GM18909 (cell line): Measurements from ENCODE around the gene SYNM.

Experiments used
- ATAC-seq: cut with Tn5 transposase; IDR thresholded peaks from one replicate; pipeline ENCODE4 v1.9.1; 2021; ENCODE audit warnings: mild to moderate bottlenecking; ENCODE audit not compliant: unreplicated experiment, poor library complexity

Gene SYNM

DNA sequence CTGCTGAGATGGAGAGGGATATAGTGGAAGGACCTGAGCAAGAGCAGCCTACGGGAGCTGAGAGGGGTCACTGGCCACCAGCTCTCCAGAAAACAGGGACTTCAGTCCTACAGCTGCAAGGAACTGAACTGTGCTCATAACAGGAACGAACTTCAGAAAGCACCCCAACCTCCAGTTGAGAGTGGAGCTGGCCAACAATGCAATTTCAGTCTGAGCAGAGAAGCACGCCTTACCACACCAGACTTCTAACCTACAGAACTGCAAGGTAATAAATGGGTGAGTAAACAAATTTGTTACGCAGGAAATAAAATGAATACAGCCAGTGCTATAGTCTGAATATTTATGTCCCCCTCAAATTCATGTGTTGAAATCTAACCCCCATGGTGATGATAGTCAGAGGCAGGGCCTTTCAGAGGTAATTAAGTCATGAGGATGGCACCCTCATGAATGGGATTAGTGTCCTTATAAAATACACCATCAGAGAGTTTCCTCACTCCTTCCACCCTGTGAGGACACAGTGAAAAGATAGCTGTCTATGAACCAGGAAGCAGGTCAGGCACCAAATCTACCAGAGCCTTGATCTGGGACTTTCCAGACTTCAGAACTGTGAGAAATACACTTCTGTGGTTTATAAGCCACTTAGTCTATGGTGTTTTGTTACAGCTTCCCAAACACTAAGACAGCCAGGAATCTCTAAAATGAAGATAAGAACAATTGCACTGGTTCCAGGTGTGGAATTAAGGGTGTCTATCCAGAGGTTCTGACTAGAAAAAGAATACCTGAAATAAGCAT, 58.6 kb downstream of the SYNM start:
- no peak for ATAC-seq

DNA sequence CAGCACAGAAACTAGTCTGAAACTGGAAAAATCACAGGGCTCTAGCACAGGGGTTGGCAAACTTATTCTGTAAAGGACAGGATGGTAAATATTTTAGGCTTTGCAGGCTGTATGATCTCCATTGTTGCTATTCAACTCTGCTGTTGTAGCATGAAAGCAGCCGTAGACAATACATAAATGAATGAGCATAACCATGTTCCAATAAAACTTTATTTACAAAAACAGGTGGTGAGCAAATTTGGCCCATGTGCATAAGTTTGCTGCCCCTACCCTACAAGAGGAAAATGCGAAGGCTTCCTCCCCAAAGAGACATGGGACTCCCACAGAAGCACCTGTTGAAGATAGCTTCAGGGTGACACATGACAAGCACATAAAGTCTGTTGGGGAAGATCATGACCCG, 59.2 kb downstream of the SYNM start:
- ATAC-seq = no peak

DNA sequence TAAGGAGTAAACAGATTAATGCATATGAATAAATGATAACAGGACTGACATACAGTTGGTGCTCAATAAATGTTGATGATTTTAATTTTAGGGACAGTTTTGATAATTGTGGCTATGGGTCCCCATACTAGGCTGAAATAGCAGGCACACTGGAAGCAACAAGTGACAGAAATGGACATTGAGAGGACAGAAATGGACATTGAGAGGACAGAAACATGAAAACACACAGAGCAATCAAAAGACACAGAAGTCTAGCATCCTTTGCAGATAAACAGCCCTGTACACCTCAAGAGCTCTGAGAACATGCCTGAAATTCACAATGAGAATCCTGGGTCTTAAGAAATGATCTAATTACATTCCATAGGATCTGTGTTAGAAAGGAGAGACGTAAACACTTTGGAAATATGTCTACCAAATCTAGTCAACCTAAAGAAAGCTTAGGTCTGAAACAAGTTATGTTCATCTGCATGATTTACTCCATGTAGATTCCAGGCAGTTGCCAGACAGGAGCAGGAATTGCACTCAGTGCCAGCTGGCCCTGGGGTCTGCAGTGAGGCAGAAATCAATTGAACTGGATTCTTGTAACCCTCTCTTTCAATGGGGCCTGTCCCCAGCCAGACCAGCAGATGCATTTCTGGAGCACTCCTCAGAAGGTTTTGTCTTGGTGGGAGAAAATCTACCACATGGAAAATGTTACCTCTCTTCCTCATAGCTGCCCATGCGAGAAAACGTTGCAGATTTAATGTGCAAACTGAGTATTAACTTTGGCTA, 60.3 kb downstream of the SYNM start:
- ATAC-seq = no peak

DNA sequence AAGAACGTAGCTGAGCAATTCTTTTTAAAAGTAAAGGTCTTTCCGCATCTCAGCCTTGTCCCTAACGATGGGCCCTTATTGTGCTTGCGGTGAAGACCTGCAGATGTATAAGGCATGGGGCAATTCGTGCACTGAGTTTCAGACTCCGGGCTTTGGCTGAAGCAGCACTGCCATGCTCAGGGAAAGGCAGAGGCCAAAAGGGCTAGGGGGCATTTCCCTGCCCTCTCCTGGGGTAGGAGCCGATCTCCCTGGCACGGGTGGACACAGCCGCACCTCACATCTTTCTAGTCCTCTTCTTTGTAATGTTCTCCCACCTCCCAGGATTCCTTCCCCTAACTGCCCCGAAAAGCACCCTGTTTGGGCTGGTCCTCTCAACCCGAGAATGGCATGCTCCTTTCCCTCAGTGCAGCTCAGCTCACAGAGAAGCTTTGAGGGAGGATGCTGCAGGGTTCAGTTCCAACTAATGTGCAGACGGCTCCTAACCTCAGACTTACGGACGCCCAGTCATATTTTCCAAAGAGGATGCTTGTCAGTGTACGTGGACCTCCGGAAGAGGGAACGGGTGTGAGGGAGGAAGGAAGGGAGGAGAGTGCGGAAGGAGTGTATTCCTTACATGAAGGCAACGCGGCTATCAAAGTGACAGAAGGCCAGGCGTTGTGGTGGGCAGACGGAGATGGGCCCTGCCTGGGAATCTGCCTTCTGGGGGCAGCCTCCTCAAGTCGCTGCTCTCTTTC, 61.2 kb downstream of the SYNM start:
- ATAC-seq = no peak

DNA sequence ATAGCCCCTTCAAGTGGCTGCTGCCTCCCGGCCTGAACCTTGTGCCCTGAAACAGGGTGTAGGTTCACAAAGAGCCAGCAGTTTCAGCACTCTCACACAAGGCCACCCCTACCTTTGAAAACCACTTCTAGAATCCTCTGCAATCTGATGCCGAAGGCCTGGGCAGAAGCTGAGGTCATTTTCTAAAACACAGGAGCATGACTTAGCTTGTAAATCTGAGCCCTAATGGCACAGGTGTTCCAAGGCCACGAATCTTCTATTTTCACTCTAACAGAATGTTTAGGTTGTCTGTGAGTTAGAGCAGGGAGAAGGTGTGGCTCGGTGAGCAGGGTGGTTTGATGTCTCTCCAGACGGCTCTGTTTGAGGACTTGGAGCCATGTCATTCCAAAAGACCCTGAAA, 62.3 kb downstream of the SYNM start:
- no peak for ATAC-seq

DNA sequence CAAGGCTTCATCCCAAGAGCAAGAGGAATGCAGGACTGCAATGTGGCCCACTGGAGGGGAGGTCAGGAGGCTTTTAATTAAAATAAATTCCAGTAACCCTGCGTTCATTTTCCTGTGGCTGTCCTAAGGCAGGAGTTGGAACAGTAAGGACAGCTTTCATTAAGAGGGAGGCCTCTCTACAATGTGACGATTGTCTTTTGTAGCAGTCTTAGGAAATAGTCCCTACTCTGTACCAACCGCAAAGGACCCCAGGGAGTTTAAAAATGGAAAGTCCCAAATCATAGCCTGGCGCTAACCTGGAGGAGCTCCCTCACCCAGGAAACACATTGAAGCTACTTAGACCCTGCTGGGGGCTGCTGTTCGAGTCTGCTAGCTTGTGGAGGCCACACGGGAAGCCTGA, 62.8 kb downstream of the SYNM start:
- ATAC-seq = peak; percentile 61

DNA sequence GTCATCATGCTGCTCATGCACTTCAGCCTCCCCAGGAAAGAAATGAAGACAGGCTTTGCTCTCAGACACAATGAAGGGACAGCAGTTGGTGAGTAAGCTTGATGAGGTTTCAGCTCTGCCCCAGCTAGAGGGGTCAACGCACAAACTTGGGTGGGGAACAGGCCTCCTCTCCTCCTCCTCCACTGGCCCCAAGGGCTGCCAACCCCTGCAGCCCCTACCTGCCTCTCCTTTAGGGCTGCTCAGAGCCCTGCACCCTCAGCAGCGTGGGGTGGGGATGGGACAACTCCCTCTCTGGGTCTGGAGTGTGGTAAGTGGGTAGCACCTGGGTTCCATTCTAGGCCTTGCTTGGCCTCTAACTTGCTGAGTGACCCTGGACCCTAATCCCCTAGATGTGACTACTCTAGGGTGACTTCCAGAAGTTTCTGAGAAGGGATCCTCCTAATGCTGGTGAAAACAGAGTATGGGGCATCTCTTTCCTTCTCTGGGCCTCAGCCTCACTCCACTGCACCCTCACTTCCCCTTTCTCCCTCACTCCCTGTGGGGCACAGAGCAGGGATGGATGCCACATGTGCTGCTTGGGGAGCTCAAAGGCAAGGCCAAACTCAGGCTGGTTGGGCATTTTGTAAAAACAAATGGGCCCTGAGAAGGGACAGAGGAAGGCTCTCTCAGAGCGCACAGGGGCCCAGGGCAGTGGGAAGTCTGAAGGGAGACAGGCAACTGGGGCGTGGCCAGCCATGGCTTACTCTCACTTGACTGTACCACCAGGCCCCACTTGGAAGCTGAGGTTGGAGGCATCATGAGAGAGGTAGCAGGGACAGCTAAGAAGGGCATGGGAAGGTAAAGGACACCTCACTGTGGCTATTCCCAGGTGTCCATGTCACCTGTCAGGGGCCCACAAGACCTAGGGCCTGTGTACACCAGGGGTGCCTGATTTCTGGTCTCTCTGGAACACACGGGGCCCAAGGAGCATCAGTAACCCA, 64.0 kb downstream of the SYNM start:
- ATAC-seq = no peak

DNA sequence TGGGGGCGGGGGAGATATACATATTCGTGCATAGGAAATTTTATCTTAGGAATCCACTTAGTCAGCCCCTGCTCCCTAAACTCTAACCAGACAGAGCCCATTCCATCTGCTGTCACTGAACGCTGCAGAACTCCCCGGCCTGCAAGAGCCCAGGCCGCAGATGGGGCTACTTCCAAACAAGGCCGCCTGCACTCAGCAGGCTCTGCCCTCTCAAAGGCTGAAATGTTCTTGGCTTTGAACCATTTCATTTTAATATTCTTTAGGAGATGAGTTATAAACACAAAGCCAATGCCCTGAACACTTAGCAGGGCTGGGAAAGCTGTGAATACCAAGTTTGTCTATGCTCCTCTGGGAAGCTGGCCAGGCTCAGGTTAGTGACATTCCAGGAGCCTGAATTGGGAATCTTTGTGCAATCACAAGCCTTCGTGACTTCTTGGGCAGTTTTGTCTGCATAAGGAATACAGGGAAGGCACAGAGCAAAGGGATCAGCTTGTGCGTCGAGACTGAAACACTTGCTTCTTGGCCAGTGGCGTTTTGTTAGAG, 65.0 kb downstream of the SYNM start:
- ATAC-seq = no peak

DNA sequence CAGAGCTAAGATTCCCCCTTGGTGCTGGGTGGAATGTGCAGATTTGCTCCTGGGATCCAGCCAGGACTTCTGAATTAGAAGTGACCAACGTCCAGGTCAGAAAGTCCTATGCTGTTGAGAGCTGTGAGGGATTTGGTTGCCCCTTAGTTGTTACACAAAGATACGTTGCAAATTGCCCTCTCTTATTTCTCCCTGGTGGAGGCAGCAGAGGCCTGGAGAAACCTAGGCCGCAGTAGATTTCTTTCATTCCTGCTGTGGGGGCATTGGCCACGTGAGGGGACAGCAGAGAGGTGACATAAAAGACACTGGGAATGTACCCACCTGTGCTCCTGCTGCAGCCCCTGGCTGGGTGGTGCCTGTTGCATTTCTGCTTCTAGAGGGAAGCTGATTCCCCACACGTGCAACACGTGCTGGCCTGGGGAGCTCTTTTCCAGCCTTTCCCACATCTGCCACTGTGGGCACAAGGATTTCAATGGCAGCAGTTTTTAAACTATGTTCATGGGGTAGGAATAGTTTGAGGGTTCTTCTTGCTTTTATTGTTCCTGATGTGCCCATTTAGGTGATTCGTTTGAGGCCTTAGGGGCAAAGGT, 65.7 kb downstream of the SYNM start:
- ATAC-seq = no peak

DNA sequence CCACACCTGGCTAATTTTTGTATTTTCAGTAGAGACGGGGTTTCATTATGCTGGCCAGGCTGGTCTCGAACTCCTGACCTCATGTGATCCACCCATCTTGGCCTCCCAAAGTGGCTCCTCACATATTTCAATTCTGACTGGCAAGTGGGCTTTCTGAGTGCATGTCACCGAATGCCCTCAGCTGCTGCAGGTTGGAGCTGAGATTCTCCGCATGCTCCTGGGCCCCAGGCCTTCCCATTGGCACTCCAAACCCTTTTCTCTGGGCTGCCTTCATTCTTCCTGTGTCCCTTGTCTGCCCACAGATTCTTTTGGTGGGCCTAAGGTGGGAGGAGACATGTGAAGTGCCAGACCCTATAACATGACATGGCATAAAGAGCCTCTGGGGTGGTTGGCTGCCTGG, 67.3 kb downstream of the SYNM start:
- no peak for ATAC-seq

DNA sequence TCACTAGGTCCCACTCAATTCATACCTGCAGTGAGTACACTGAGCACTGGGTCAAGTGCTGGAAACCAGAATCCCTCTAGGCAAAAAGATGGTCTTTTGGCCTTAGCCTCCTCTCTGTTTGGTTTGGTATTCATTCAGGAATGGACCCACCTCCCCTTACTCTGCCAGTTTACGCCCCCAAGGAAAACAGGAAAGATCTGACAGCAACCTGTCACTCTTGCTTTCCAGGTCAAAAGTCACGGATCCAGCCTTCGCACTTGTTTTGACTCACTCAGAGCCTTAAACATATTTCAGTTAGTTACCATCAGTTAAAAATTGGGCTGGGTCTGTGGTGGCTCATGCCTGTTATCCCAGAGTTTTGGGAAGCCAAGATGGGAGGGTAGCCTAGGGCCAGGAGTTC, 68.1 kb downstream of the SYNM start:
- ATAC-seq = no peak

DNA sequence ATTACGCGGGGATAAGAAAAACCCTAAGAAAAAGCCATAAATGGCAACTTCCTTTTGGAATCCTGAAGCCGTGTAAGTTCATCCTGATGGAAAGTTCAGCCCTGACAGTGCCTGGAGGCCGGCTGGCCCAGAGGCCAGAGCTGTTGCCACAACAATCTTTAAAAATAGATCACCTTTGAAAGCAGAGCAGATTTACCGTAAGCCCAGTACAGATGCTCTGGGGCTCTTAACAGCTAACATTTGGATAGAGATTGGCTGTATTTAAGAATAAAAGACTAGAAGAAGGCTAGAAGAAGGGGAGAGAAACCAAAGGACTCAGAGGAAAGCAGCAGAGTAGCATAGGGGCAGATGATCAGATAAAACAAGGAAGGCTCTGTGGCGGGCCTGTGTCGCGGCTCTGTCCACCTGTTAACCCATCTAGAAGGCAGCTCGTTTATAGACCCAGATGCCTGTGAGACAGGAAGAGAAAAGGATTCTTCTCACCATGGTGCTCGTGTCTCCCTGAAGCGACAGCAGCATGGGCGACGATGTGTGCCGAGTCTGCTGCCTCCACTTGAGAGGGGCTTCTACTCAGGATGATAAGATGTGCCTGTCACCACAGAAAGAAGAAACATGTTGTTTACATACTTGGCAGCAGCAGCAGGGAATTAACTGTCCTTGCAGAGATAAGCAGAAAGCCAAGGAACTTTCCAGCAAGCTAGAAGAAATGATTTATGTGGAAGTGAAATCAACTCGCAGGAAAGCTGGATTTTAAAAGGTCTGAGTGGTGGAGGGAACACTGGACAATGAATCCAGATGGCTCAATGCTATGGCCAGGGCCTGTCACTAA, 69.9 kb downstream of the SYNM start:
- ATAC-seq = no peak

DNA sequence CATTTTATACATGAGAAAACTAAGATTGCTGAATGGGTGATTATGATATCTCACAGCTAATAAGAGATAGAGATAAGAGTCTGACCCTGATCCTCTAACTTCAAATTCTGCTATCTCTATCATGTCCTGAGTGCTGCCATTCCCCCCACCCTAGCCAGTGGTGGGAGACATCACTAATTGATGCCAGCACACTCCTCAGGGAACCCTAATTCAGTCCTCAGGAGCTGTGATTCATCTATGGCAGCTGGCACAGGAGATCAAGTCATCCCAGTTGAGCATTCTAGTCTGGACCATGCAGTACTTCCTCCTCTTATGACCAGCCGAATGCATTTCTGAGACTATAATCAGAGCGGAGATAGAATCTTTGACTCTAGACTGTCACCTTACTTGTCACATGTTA, 71.9 kb downstream of the SYNM start:
- ATAC-seq = no peak

DNA sequence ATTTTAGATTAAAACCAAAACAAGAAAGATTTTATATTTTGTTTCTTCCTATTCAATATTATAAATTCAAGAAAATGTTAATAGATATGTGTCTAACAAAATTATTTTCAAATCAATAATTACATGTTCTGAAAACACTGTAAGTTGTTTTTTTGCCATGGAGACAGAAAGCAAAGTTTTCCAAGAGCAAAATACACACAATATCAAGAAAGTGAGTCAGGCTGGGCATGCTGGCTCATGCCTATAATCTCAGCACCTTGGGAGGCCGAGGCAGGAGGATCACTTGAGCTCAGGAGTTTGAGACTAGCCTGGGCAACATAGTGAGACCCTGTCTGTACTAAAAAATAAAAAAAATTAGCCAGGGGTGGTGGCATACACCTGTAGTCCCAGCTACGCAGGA, 72.8 kb downstream of the SYNM start:
- ATAC-seq = no peak

DNA sequence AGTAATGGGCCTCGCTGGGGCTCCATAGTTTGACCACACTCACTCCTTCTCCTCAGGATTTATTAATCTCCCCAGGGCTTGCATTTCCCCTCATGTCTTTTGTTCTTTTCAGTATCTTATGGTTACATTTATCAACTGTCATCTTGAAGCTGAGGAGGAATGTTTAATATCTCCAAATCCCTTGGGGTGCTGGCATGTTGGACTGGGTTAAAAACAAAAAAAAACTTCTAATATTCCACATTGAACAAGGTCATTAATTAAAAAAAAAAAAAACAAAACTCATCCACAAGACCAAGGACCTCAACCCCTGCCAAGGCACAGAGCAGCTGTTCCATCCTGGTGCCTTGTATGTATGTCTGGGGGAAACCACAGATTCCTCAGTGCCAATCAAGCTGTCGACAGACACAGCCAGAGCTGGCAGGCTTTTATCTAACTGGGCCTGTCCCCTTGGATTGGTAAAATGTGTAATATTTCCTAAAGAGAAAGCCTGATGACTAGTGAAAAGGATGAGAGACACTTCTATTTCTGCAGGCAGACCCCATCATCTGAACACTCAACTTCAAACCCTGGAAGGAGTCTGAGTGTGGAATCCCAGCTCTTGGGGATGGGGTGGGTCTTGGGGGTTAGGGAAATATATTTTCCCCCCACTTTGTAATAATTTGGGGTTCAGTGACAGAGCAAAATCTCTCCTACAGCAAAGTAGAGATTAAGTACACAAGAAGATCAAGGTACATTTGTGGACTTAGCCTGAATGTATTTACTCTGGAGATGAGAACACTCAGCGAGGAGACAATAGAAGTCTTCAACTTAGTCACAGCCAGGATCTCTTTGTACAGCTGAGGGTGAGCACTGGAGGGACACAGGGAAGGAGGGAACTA, 75.4 kb downstream of the SYNM start:
- no peak for ATAC-seq

DNA sequence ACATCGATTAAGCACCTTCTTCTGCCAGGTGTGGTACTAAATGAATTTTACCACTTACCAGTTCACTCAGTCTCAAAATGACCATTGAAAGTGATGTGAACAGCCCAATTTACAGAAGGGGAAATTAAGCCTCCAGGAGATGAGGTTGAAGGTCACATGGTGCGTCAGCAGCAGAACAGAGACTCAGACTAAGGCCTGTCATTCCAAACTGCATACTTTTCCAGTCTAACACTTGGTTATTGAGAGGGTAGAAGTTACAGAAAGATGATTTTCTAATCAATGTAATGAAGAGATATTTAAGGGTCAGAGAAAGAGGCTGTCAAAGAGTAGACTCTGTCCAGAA, 76.1 kb downstream of the SYNM start:
- no peak for ATAC-seq

DNA sequence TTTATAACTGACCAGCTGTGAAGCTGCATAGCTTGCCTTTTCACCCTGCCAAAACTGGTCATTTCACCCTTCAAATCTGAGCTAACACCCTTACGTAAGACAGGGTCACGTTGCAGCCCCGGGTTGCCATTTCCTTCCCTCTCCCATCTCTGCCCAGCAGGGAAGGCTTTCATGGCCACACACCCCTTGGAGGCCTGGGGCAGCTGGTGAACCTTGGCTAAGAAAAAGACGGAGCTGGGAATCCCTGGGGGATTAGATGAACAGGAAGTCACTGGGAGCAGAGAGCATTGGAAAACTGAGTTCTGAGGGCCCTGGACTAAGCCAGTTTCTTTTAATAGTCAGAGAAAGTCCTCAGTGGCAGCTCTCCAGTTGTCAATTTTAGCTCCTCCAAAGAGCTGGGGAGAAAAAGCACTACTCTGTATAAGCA, 76.7 kb downstream of the SYNM start:
- no peak for ATAC-seq

DNA sequence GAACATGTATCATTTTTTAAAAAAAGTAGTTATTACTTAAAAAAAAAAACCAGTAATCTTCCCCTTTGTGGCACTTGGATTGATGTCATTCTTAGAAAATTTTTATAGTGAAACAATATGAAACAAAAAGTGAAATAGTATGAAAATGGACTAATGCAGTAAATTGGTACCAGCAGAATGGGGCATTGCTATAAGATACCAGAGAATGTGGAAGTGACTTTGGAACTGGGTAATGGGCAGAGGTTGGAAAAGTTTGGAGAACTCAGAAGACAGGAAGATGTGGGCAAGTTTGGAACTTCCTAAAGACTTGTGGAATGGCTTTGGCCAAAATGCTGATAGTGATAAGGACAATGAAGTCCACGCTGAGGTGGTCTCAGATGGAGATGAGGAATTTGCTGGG, 77.9 kb downstream of the SYNM start:
- no peak for ATAC-seq
